ENCODE results near the gene ANKRD39.

Gene ANKRD39

GRCh38 chr2:96888072-96889011, 30.5 kb upstream of the ANKRD39 start:
- peak in 8 of 10 donors; percentile 50 to 96 (median 64) for DNase-seq
- intact Hi-C loops (cut with DNase I) = no loop called here

- DNase-seq = peak in 8 of 10 donors; percentile 34 to 94 (median 64)
- intact Hi-C loops (cut with DNase I) = no loop called here
Measured at GRCh38 chr2:96887493-96888012, 29.7 kb upstream of the ANKRD39 start.

- no peak for DNase-seq
- intact Hi-C loops (cut with DNase I) = no loop called here
Measured at GRCh38 chr2:96885432-96886347, 27.9 kb upstream of the ANKRD39 start.

- no peak for DNase-seq
- intact Hi-C loops (cut with DNase I) = no loop called here
Measured at GRCh38 chr2:96884299-96885094, 26.7 kb upstream of the ANKRD39 start.

GRCh38 chr2:96883306-96883705, 25.5 kb upstream of the ANKRD39 start:
- DNase-seq = no peak
- intact Hi-C loops (cut with DNase I) = no loop called here

GRCh38 chr2:96882906-96883305, 25.1 kb upstream of the ANKRD39 start:
- intact Hi-C loops (cut with DNase I) = no loop called here
- no peak for DNase-seq

- intact Hi-C loops (cut with DNase I) = no loop called here
- no peak for DNase-seq
Measured at GRCh38 chr2:96882230-96882629, 24.4 kb upstream of the ANKRD39 start.

GRCh38 chr2:96881349-96882195, 23.8 kb upstream of the ANKRD39 start:
- no peak for DNase-seq
- intact Hi-C loops (cut with DNase I) = no loop called here

- intact Hi-C loops (cut with DNase I) = no loop called here
- no peak for DNase-seq
Measured at GRCh38 chr2:96880891-96881273, 23.1 kb upstream of the ANKRD39 start.

GRCh38 chr2:96879545-96880040, 21.8 kb upstream of the ANKRD39 start:
- no peak for DNase-seq
- intact Hi-C loops (cut with DNase I) = no loop called here

GRCh38 chr2:96878796-96879544, 21.2 kb upstream of the ANKRD39 start:
- intact Hi-C loops (cut with DNase I) = no loop called here
- DNase-seq = no peak

- intact Hi-C loops (cut with DNase I) = no loop called here
- DNase-seq = no peak
Measured at GRCh38 chr2:96878171-96878570, 20.4 kb upstream of the ANKRD39 start.

- no peak for DNase-seq
- intact Hi-C loops (cut with DNase I) = no loop called here
Measured at GRCh38 chr2:96877631-96878092, 19.8 kb upstream of the ANKRD39 start.

GRCh38 chr2:96877042-96877451, 19.2 kb upstream of the ANKRD39 start:
- intact Hi-C loops (cut with DNase I) = no loop called here
- no peak for DNase-seq

- intact Hi-C loops (cut with DNase I) = no loop called here
- DNase-seq = no peak
Measured at GRCh38 chr2:96876269-96877041, 18.6 kb upstream of the ANKRD39 start.

GRCh38 chr2:96875498-96876268, 17.9 kb upstream of the ANKRD39 start:
- intact Hi-C loops (cut with DNase I) = no loop called here
- peak in 1 of 10 donors; percentile 83 for DNase-seq
